ENCODE results near the gene ANKRD53.

The ANKRD53 gene

DNA sequence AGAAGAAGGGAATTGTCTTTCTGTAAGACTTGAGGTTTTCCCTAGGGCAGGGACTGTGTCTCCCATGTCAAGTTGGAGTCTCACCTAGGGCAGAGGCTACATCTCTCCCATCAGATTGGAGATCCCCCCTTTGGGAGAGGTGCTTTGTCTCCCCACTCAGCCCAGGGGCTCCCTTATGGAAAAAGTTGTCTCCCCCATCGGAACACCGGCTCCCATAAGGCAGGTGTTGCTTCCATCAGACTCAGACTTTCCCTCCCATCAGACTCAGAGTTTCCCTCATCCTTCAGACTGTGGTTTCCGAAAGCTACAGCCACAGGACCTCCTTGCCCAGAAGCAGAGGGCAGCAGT, 5.8 kb downstream of the ANKRD53 start:
- H3K9ac ChIP-seq (ENCODE audit: low read depth, low read length, poor library complexity, severe bottlenecking), result no peak overlapping the region
- H3K9me3 ChIP-seq (ENCODE audit: insufficient read depth, low read depth, low read length), result no peaks in the 10 kb centered on the region
- no peak overlapping the region for H3K4me3 ChIP-seq (ENCODE audit: low read length, poor library complexity, severe bottlenecking)
- TF ChIP-seq EZH2phosphoT487 (IDR thresholded peaks at IDR 0.05; ENCODE audit: borderline replicate concordance), result no peak
- TF ChIP-seq, protein P1, sequence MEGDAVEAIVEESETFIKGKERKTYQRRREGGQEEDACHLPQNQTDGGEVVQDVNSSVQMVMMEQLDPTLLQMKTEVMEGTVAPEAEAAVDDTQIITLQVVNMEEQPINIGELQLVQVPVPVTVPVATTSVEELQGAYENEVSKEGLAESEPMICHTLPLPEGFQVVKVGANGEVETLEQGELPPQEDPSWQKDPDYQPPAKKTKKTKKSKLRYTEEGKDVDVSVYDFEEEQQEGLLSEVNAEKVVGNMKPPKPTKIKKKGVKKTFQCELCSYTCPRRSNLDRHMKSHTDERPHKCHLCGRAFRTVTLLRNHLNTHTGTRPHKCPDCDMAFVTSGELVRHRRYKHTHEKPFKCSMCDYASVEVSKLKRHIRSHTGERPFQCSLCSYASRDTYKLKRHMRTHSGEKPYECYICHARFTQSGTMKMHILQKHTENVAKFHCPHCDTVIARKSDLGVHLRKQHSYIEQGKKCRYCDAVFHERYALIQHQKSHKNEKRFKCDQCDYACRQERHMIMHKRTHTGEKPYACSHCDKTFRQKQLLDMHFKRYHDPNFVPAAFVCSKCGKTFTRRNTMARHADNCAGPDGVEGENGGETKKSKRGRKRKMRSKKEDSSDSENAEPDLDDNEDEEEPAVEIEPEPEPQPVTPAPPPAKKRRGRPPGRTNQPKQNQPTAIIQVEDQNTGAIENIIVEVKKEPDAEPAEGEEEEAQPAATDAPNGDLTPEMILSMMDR (conservative IDR thresholded peaks at IDR 0.05; ENCODE audit: low read length), result no peak
- H3K4me2 ChIP-seq (ENCODE audit: low read depth, low read length, poor library complexity, severe bottlenecking), result no peak overlapping the region
- H3K4me1 ChIP-seq (ENCODE audit: insufficient read depth, low read length, poor library complexity, severe bottlenecking), result no peaks in the 10 kb centered on the region
- H2AFZ ChIP-seq (ENCODE audit: low read length), result no peak overlapping the region
- no peaks in the 10 kb centered on the region for H3K79me2 ChIP-seq (ENCODE audit: insufficient read depth, low read length)
- no peaks in the 10 kb centered on the region for H3F3A ChIP-seq (ENCODE audit: low read depth)
- no peaks in the 10 kb centered on the region for H4K20me1 ChIP-seq (ENCODE audit: insufficient read depth, low read length, poor library complexity, severe bottlenecking)
- peaks cover 35% of the 10 kb centered on the region for H3K36me3 ChIP-seq (ENCODE audit: insufficient read depth, low read length)
- H3K27me3 ChIP-seq (ENCODE audit: insufficient read depth, low read length, poor library complexity, severe bottlenecking), result no peaks in the 10 kb centered on the region
- no peaks in the 10 kb centered on the region for H3K9me2 ChIP-seq (replicated peaks; ENCODE audit: low read depth, low read length)

- Histone ChIP-seq H3K9me2 (replicated peaks; ENCODE audit: low read depth, low read length) (no peaks in the 10 kb centered on the region), H3K9ac (ENCODE audit: low read depth, low read length, poor library complexity, severe bottlenecking) (no peak overlapping the region), H3K4me1 (ENCODE audit: insufficient read depth, low read length, poor library complexity, severe bottlenecking) (no peaks in the 10 kb centered on the region), H3F3A (ENCODE audit: low read depth) (no peaks in the 10 kb centered on the region), H4K20me1 (ENCODE audit: insufficient read depth, low read length, poor library complexity, severe bottlenecking) (no peaks in the 10 kb centered on the region), H3K4me3 (ENCODE audit: low read length, poor library complexity, severe bottlenecking) (no peak overlapping the region), H3K79me2 (ENCODE audit: insufficient read depth, low read length) (no peaks in the 10 kb centered on the region; the same call in 1 of the 2 replicates), H3K4me2 (ENCODE audit: low read depth, low read length, poor library complexity, severe bottlenecking) (no peak overlapping the region), H3K9me3 (ENCODE audit: insufficient read depth, low read depth, low read length) (no peaks in the 10 kb centered on the region), H3K27me3 (ENCODE audit: insufficient read depth, low read length, poor library complexity, severe bottlenecking) (no peaks in the 10 kb centered on the region), H3K36me3 (ENCODE audit: insufficient read depth, low read length) (peaks cover 40% of the 10 kb centered on the region), H2AFZ (ENCODE audit: low read length) (no peak overlapping the region)
- TF ChIP-seq, protein P1 (conservative IDR thresholded peaks at IDR 0.05; ENCODE audit: low read length), result peak; percentile 47
- no peak for TF ChIP-seq EZH2phosphoT487 (IDR thresholded peaks at IDR 0.05; ENCODE audit: borderline replicate concordance)
Measured at GRCh38 chr2:70984576-70985282, 6.3 kb downstream of the ANKRD53 start.

DNA sequence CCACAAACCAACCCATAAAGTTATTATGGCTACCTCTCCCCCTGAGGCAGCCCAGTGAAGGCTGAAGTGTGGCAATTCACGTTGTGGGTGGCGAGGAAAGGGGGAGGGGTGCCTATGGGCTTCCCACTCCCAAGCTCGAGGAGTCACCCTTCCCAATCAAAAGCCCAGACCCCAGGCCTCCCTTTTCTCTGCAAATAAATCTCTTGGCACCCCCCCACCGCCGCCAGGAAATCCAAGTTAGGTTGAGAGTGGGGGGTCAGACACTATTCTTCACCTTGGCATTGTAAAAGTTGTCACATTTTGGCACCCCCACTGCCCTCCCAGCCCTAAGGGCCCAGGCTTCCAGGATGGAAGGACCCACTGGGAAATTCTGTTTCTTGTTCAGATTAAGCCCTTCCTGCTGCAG, 6.9 kb downstream of the ANKRD53 start:
- H3K36me3 ChIP-seq (ENCODE audit: insufficient read depth, low read length), result peaks cover 45% of the 10 kb centered on the region
- H3K27me3 ChIP-seq (ENCODE audit: insufficient read depth, low read length, poor library complexity, severe bottlenecking), result no peaks in the 10 kb centered on the region
- TF ChIP-seq EZH2phosphoT487 (IDR thresholded peaks at IDR 0.05; ENCODE audit: borderline replicate concordance), result no peak
- TF ChIP-seq, protein P1 (conservative IDR thresholded peaks at IDR 0.05; ENCODE audit: low read length), result no peak
- H3K9me2 ChIP-seq (replicated peaks; ENCODE audit: low read depth, low read length), result no peaks in the 10 kb centered on the region
- H2AFZ ChIP-seq (ENCODE audit: low read length), result no peak overlapping the region
- no peak overlapping the region for H3K4me3 ChIP-seq (ENCODE audit: low read length, poor library complexity, severe bottlenecking)
- no peak overlapping the region for H3K9ac ChIP-seq (ENCODE audit: low read depth, low read length, poor library complexity, severe bottlenecking)
- peaks cover 3% of the 10 kb centered on the region; the same call in 1 of the 2 replicates for H3K79me2 ChIP-seq (ENCODE audit: insufficient read depth, low read length)
- H3K4me2 ChIP-seq (ENCODE audit: low read depth, low read length, poor library complexity, severe bottlenecking), result no peak overlapping the region
- H3K4me1 ChIP-seq (ENCODE audit: insufficient read depth, low read length, poor library complexity, severe bottlenecking), result no peaks in the 10 kb centered on the region
- H3F3A ChIP-seq (ENCODE audit: low read depth), result no peaks in the 10 kb centered on the region
- no peaks in the 10 kb centered on the region for H3K9me3 ChIP-seq (ENCODE audit: insufficient read depth, low read depth, low read length)
- no peaks in the 10 kb centered on the region for H4K20me1 ChIP-seq (ENCODE audit: insufficient read depth, low read length, poor library complexity, severe bottlenecking)

All from Loucy (cell line).